ENCODE data around the gene ACP5. TPM values are rescaled to one million over a fixed set of nuclear protein-coding genes. Genes with fewer than 3 reads are reported as not detected.

The ACP5 gene
- total and polyA plus RNA-seq, 10 of the 15 experiments (the other 5 are each of a cell fraction or from before 2014, with no cell fraction given), result 1.0 to 73.4 (median 36.8) TPM

DNA sequence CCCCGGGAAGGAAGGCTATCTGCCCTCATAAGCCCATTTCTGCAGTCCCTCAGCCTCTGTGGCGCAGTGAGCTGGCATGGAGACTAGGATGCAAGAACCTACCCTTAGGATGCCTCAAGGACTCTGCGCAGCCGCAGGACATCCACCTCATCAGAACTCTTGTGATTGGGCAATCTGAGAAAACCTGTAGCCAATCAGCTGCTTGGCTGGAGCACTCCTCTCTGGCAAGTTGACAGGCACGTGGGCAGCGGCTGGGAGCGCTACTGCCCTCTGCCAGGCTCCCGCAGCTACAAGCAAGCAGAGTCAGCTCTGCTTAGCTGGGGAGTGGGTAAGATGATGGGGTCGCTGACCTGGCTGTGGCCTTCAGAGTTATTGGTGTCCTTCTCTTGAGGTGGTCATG lies 47.0 kb downstream of the ACP5 start (continued):
- TF ChIP-seq SIX5 (IDR thresholded peaks at IDR 0.05; ENCODE audit: low read depth, low read length, severe bottlenecking) (no peak), BCL3 (IDR thresholded peaks at IDR 0.05; ENCODE audit: borderline replicate concordance, insufficient read depth, low read depth, low read length, poor library complexity, severe bottlenecking) (no peak), EED (IDR thresholded peaks at IDR 0.05; ENCODE audit: low read depth) (no peak), CTCF (IDR thresholded peaks at IDR 0.05 in 2 of 3, conservative IDR thresholded peaks at IDR 0.05 in 1 of 3; ENCODE audit: control insufficient read depth in 2 of 3, extremely low read depth in 1 of 3, insufficient read depth in 1 of 3, low read depth in 3 of 3, low read length in 3 of 3) (0 out of 6 replicates have a peak, but pooled peaks of 2 of the 3 experiments have one; percentile 4 to 5), SMAD1 (IDR thresholded peaks at IDR 0.05; ENCODE audit: low read depth, partially characterized antibody) (no peak), NFYB (IDR thresholded peaks at IDR 0.05; ENCODE audit: insufficient read depth, low read depth, low read length) (0 out of 2 replicates have a peak, but pooled peaks have one; percentile 40), CUX1 (IDR thresholded peaks at IDR 0.05; ENCODE audit: insufficient replicate concordance, low read depth, low read length) (no peak), IRF4 (IDR thresholded peaks at IDR 0.05; ENCODE audit: low read depth, low read length) (no peak), SKIL (IDR thresholded peaks at IDR 0.05; ENCODE audit: low read depth, poor library complexity, severe bottlenecking) (no peak), KAT2A (conservative IDR thresholded peaks at IDR 0.05; ENCODE audit: control insufficient read depth, low read depth, low read length) (no peak), WRNIP1 (IDR thresholded peaks at IDR 0.05; ENCODE audit: borderline replicate concordance, low read depth, low read length) (no peak), HCFC1 (IDR thresholded peaks at IDR 0.05; ENCODE audit: low read length) (no peak), BHLHE40 (IDR thresholded peaks at IDR 0.05; ENCODE audit: borderline replicate concordance in 1 of 2, low read depth in 2 of 2, low read length in 1 of 2) (peak; percentile 13 to 58; a peak in 2 of 4 replicates), RB1 (IDR thresholded peaks at IDR 0.05; ENCODE audit: borderline replicate concordance) (no peak), ATF7 (IDR thresholded peaks at IDR 0.05; ENCODE audit: low read depth) (no peak), RFX5 (IDR thresholded peaks at IDR 0.05; ENCODE audit: low read depth, low read length) (no peak), YY1 (IDR thresholded peaks at IDR 0.05; ENCODE audit: low read depth, low read length) (no peak)
- TF ChIP-seq, protein P1, sequence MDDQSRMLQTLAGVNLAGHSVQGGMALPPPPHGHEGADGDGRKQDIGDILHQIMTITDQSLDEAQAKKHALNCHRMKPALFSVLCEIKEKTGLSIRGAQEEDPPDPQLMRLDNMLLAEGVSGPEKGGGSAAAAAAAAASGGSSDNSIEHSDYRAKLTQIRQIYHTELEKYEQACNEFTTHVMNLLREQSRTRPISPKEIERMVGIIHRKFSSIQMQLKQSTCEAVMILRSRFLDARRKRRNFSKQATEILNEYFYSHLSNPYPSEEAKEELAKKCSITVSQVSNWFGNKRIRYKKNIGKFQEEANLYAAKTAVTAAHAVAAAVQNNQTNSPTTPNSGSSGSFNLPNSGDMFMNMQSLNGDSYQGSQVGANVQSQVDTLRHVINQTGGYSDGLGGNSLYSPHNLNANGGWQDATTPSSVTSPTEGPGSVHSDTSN (IDR thresholded peaks at IDR 0.05; ENCODE audit: insufficient replicate concordance, low read depth, low read length), result no peak
